Neural crest cell (in vitro differentiated cells): ENCODE data around the gene SPRR4. TPM values are rescaled to one million over a fixed set of nuclear protein-coding genes. Genes with fewer than 3 reads are reported as not detected.

Experiments
- DNase-seq: peaks from one replicate; pipeline ENCODE4 v3.0.0; 2021; ENCODE audit warnings: low read depth, mixed read lengths, low spot score
- H3K27ac Mint-ChIP-seq: one replicate; pipeline ENCODE4 v1.8.0; 2021; ENCODE audit warnings: mild to moderate bottlenecking, mixed read lengths; ENCODE audit not compliant: unreplicated experiment
- H3K27me3 Mint-ChIP-seq: 2 replicates; pipeline ENCODE4 v1.8.0; 2021; ENCODE audit warnings: low read depth, mild to moderate bottlenecking, mixed read lengths
- H3K36me3 Mint-ChIP-seq: 2 replicates; pipeline ENCODE4 v1.8.0; 2021; ENCODE audit warnings: low read depth, mild to moderate bottlenecking, mixed read lengths
- H3K4me1 Mint-ChIP-seq: 2 replicates; pipeline ENCODE4 v1.8.0; 2021; ENCODE audit warnings: mixed read lengths
- H3K4me3 Mint-ChIP-seq: one replicate; pipeline ENCODE4 v1.8.0; 2021; ENCODE audit warnings: mild to moderate bottlenecking, mixed read lengths
- H3K9me3 Mint-ChIP-seq: 2 replicates; pipeline ENCODE4 v1.8.0; 2021; ENCODE audit warnings: mixed read lengths
- total RNA-seq: library from RNA; stranded (reverse); gene quantifications from 2 replicates; pipeline ENCODE4 v1.2.1, GENCODE V29; 2021
- TF ChIP-seq, protein P1 (sequence below): fragments of 200-600 bp; sonication (generic); conservative IDR thresholded peaks from 2 replicates; pipeline ENCODE4 v1.5.0; 2021; ENCODE audit warnings: antibody characterized with exemption, mild to moderate bottlenecking

The SPRR4 gene
- total RNA-seq, 1 donor from 2014 or later: not detected

DNA sequence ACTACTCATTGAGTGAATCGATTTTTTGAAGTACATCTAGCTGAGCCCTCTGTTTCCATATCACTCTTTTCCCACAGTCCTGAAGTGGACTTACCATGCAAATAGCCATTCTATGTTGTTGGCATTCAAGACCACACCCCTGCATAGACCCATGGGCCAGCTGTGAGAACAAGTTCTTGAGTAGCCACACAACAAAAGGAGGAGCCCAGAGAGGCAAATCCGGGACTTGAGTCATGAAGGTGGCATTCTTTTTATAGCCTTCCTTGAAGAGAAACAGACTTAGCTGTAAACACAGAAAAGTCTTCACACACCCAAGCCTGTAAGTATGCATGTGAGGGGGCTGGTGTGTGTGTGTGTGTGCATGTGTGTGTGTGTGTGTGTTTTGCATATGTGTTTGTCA lies 37.3 kb upstream of the SPRR4 start:
- TF ChIP-seq, protein P1, sequence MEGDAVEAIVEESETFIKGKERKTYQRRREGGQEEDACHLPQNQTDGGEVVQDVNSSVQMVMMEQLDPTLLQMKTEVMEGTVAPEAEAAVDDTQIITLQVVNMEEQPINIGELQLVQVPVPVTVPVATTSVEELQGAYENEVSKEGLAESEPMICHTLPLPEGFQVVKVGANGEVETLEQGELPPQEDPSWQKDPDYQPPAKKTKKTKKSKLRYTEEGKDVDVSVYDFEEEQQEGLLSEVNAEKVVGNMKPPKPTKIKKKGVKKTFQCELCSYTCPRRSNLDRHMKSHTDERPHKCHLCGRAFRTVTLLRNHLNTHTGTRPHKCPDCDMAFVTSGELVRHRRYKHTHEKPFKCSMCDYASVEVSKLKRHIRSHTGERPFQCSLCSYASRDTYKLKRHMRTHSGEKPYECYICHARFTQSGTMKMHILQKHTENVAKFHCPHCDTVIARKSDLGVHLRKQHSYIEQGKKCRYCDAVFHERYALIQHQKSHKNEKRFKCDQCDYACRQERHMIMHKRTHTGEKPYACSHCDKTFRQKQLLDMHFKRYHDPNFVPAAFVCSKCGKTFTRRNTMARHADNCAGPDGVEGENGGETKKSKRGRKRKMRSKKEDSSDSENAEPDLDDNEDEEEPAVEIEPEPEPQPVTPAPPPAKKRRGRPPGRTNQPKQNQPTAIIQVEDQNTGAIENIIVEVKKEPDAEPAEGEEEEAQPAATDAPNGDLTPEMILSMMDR: no peak
- Mint-ChIP-seq H3K4me3 (no peak overlapping the region), H3K4me1 (no peaks in the 10 kb centered on the region), H3K27me3 (no peaks in the 10 kb centered on the region), H3K27ac (no peak overlapping the region), H3K36me3 (no peaks in the 10 kb centered on the region), H3K9me3 (peaks cover 9% of the 10 kb centered on the region)
- no peak for DNase-seq

- Mint-ChIP-seq H3K27ac (no peak overlapping the region), H3K9me3 (peaks cover 5% of the 10 kb centered on the region), H3K4me1 (no peaks in the 10 kb centered on the region), H3K27me3 (no peaks in the 10 kb centered on the region), H3K36me3 (no peaks in the 10 kb centered on the region), H3K4me3 (no peak overlapping the region)
- DNase-seq: no peak
- TF ChIP-seq, protein P1: no peak
Measured at GRCh38 chr1:152940614-152941013, 29.8 kb upstream of the SPRR4 start.

- H3K27ac Mint-ChIP-seq: no peak overlapping the region
- peaks cover 3% of the 10 kb centered on the region for H3K9me3 Mint-ChIP-seq
- H3K4me1 Mint-ChIP-seq: no peaks in the 10 kb centered on the region
- H3K27me3 Mint-ChIP-seq: no peaks in the 10 kb centered on the region
- no peak overlapping the region for H3K4me3 Mint-ChIP-seq
- DNase-seq: no peak
- H3K36me3 Mint-ChIP-seq: no peaks in the 10 kb centered on the region
- TF ChIP-seq, protein P1: no peak
Measured at GRCh38 chr1:152941037-152941711, 29.3 kb upstream of the SPRR4 start.

DNA sequence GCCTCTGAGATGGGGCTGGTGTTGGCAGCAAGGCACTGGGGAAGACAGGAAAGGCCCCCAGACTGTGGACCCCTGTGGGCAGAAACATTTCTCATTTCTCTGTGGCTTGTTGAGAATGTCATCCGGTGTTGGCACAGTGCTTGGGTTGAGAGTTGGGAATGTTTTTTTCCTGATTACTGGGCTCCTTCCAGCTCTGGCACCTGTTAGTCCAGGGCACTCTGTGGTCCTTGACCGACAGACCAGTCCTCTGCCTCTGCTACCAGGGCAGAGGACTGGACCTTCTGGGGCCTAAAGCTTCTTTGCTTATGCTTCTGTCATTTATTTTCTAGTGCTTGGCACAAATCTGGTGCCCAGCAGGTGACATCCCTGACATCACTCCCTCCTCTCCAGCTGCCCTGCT lies 28.3 kb upstream of the SPRR4 start:
- DNase-seq: no peak
- Mint-ChIP-seq H3K4me3 (no peak overlapping the region), H3K9me3 (peaks cover 3% of the 10 kb centered on the region), H3K4me1 (no peaks in the 10 kb centered on the region), H3K27ac (no peak overlapping the region), H3K27me3 (no peaks in the 10 kb centered on the region), H3K36me3 (no peaks in the 10 kb centered on the region)
- TF ChIP-seq, protein P1: no peak

DNA sequence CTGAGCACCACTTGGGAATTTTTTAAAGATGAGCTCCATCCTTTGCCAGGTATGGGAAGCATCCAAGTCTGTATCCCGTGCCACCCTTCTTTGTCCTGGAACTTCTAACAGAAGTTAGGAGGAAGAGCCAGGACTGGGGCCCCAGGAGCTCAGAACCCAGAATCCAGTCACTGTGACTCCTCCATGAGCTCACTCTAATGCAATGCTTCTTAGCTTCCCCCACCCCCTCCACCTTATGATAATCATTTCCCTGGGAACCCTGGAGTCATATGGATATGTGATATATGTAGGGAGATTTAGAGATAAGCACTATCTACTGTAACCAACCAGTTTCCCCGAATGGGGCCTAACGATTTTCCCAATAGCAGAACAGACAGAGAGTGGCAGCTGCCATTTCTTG lies 24.2 kb upstream of the SPRR4 start:
- Mint-ChIP-seq H3K9me3 (no peaks in the 10 kb centered on the region), H3K4me3 (no peak overlapping the region), H3K27me3 (peaks cover 8% of the 10 kb centered on the region), H3K4me1 (no peaks in the 10 kb centered on the region), H3K27ac (no peak overlapping the region), H3K36me3 (no peaks in the 10 kb centered on the region)
- no peak for DNase-seq
- TF ChIP-seq, protein P1: no peak
